Suprapubic skin (tissue), 4 donors: ENCODE data around the gene RUSF1. TPM values are rescaled to one million over a fixed set of nuclear protein-coding genes. Genes with fewer than 3 reads are reported as not detected.
"Not testable (repeated sequence)": the region's sequence is repeated elsewhere in the genome, so short reads cannot be mapped to it uniquely, and the experiment has no call there.

Source experiments
- DNase-seq, 2 donors: peaks; one replicate each; pipeline ENCODE4 v3.0.0-alpha.2; 2019; ENCODE audit warnings: low spot score in 2 of 2
- H3K27ac ChIP-seq: fragments of 200-600 bp; sonication (generic); one replicate; pipeline ENCODE4 v1.5.1; 2019
- H3K27me3 ChIP-seq: fragments of 200-600 bp; sonication (generic); one replicate; pipeline ENCODE4 v1.5.1; 2019
- H3K36me3 ChIP-seq: fragments of 200-600 bp; sonication (generic); one replicate; pipeline ENCODE4 v1.5.1; 2019
- H3K4me1 ChIP-seq: fragments of 200-600 bp; sonication (generic); one replicate; pipeline ENCODE4 v1.5.1; 2019
- H3K4me3 ChIP-seq: fragments of 200-600 bp; sonication (generic); one replicate; pipeline ENCODE4 v1.5.1; 2019; ENCODE audit warnings: mild to moderate bottlenecking
- H3K9me3 ChIP-seq: fragments of 200-600 bp; sonication (generic); one replicate; pipeline ENCODE4 v1.5.1; 2019
- CTCF ChIP-seq, 2 donors: fragments of 200-600 bp in 1 of 2; fragments of 450-650 bp in 1 of 2; sonication (generic) in 1 of 2; IDR thresholded peaks; one replicate each; pipeline ENCODE4 v1.5.1; 2016 to 2019; ENCODE audit warnings: antibody characterized with exemption in 2 of 2, mild to moderate bottlenecking in 1 of 2, moderate library complexity in 1 of 2
- EP300 ChIP-seq: sonication (generic); formaldehyde crosslinking; IDR thresholded peaks from one replicate; pipeline ENCODE4 v1.6.1; 2017; ENCODE audit warnings: antibody characterized with exemption
- POLR2A ChIP-seq, 2 donors: fragments of 450-650 bp; IDR thresholded peaks; one replicate each; pipeline ENCODE4 v1.6.1; 2017; ENCODE audit warnings: antibody characterized with exemption in 2 of 2, mild to moderate bottlenecking in 2 of 2, moderate library complexity in 2 of 2
- POLR2AphosphoS5 ChIP-seq, 3 donors: sonication (generic); formaldehyde crosslinking; IDR thresholded peaks; one replicate each; pipeline ENCODE4 v1.6.1; 2017; ENCODE audit warnings: antibody characterized with exemption in 3 of 3
- WGBS: methylation state at CpG from one replicate; pipeline ENCODE4 v1.1.5; 2018; 5-methylcytosine and 5-hydroxymethylcytosine counted together
- total RNA-seq, 4 donors: library from RNA; depleted of rRNA; stranded (reverse); fragments of >200 nt; gene quantifications; one replicate each; pipeline ENCODE4 v1.1.0, GENCODE V29; 2016

RUSF1 gene
- total RNA-seq, 4 donors from 2014 or later: 44.6 to 109 (median 56.1) TPM

- TF ChIP-seq EP300: no peak
- TF ChIP-seq POLR2AphosphoS5 (IDR thresholded peaks at IDR 0.05): no peak
- no peak for TF ChIP-seq POLR2A (IDR thresholded peaks at IDR 0.05)
- no peak for TF ChIP-seq CTCF (IDR thresholded peaks at IDR 0.05)
- Histone ChIP-seq H3K27ac (no peak overlapping the region), H3K4me3 (no peak overlapping the region), H3K27me3 (no peaks in the 10 kb centered on the region), H3K4me1 (peaks cover 11% of the 10 kb centered on the region), H3K36me3 (no peaks in the 10 kb centered on the region), H3K9me3 (no peaks in the 10 kb centered on the region)
- WGBS: 48% methylated on average over 6 of the region's 6 CpGs
- no peak for DNase-seq
Measured at GRCh38 chr16:31513126-31513525, 4.9 kb upstream of the RUSF1 start.

GRCh38 chr16:31508706-31509195, 560 bp upstream of the RUSF1 start:
- Histone ChIP-seq H3K27me3 (no peaks in the 10 kb centered on the region), H3K9me3 (no peaks in the 10 kb centered on the region), H3K4me1 (peaks cover 31% of the 10 kb centered on the region), H3K36me3 (peaks cover 6% of the 10 kb centered on the region), H3K4me3 (peak overlapping the region; percentile 78), H3K27ac (peak overlapping the region; percentile 89)
- WGBS: 10% methylated on average over 6 of the region's 6 CpGs
- DNase-seq: no peak
- TF ChIP-seq POLR2AphosphoS5 (IDR thresholded peaks at IDR 0.05): no peak
- TF ChIP-seq EP300: no peak
- no peak for TF ChIP-seq CTCF (IDR thresholded peaks at IDR 0.05)
- TF ChIP-seq POLR2A (IDR thresholded peaks at IDR 0.05): no peak

- Histone ChIP-seq H3K4me3 (peak overlapping the region; percentile 78), H3K27ac (peak overlapping the region; percentile 89), H3K4me1 (peaks cover 31% of the 10 kb centered on the region), H3K36me3 (peaks cover 6% of the 10 kb centered on the region), H3K9me3 (no peaks in the 10 kb centered on the region), H3K27me3 (no peaks in the 10 kb centered on the region)
- DNase-seq: no peak
- TF ChIP-seq EP300 (no peak), CTCF (IDR thresholded peaks at IDR 0.05) (no peak), POLR2AphosphoS5 (IDR thresholded peaks at IDR 0.05) (no peak)
- 0% methylated on average over 12 of the region's 12 CpGs for WGBS
Measured at GRCh38 chr16:31507617-31507928, 618 bp downstream of the RUSF1 start.

GRCh38 chr16:31505483-31505882, 2.7 kb downstream of the RUSF1 start:
- DNase-seq: no peak
- H3K27me3 ChIP-seq: no peaks in the 10 kb centered on the region
- H3K4me1 ChIP-seq: peaks cover 31% of the 10 kb centered on the region
- H3K9me3 ChIP-seq: no peaks in the 10 kb centered on the region
- no peak overlapping the region for H3K27ac ChIP-seq
- no peak overlapping the region for H3K4me3 ChIP-seq
- H3K36me3 ChIP-seq: peaks cover 6% of the 10 kb centered on the region
- no peak for TF ChIP-seq CTCF (IDR thresholded peaks at IDR 0.05)
- TF ChIP-seq EP300: no peak
- no peak for TF ChIP-seq POLR2A (IDR thresholded peaks at IDR 0.05)
- TF ChIP-seq POLR2AphosphoS5 (IDR thresholded peaks at IDR 0.05): no peak
- 75% methylated on average over 4 of the region's 4 CpGs for WGBS

GRCh38 chr16:31504159-31504558, 4.0 kb downstream of the RUSF1 start:
- 68% methylated on average over 8 of the region's 8 CpGs for WGBS
- peaks cover 25% of the 10 kb centered on the region for H3K4me1 ChIP-seq
- no peaks in the 10 kb centered on the region for H3K9me3 ChIP-seq
- no peaks in the 10 kb centered on the region for H3K27me3 ChIP-seq
- no peak overlapping the region for H3K4me3 ChIP-seq
- H3K27ac ChIP-seq: no peak overlapping the region
- H3K36me3 ChIP-seq: peaks cover 16% of the 10 kb centered on the region
- no peak for TF ChIP-seq EP300
- TF ChIP-seq POLR2A (IDR thresholded peaks at IDR 0.05): no peak
- no peak for TF ChIP-seq CTCF (IDR thresholded peaks at IDR 0.05)
- no peak for DNase-seq

GRCh38 chr16:31503555-31503954, 4.6 kb downstream of the RUSF1 start:
- 91% methylated on average over 8 of the region's 8 CpGs for WGBS
- not testable (repeated sequence) for H3K4me3 ChIP-seq, H3K27ac ChIP-seq, H3K9me3 ChIP-seq, H3K27me3 ChIP-seq, DNase-seq
- peaks cover 20% of the 10 kb centered on the region for H3K4me1 ChIP-seq
- H3K36me3 ChIP-seq: peaks cover 21% of the 10 kb centered on the region
